Loucy (cell line): ENCODE data around the gene FAM236C.
"Not testable (repeated sequence)": the region's sequence is repeated elsewhere in the genome, so short reads cannot be mapped to it uniquely, and the experiment has no call there.

Experiments
- H2AFZ ChIP-seq: fragments of 200-600 bp; sonication (generic); 2 replicates; pipeline ENCODE4 v1.6.0; 2016; ENCODE audit warnings: antibody characterized with exemption, mild to moderate bottlenecking, low read length, moderate library complexity
- H3F3A ChIP-seq: fragments of 200-600 bp; 2 replicates; pipeline ENCODE4 v1.6.0; 2016; ENCODE audit warnings: antibody characterized with exemption, low read depth, mild to moderate bottlenecking
- H3K27me3 ChIP-seq: fragments of 200-600 bp; sonication (generic); 2 replicates; pipeline ENCODE4 v1.6.1; 2014; ENCODE audit warnings: low read length, mild to moderate bottlenecking; ENCODE audit not compliant: insufficient read depth, poor library complexity, severe bottlenecking
- H3K36me3 ChIP-seq: fragments of 200-600 bp; sonication (generic); 2 replicates; pipeline ENCODE4 v1.6.1; 2016; ENCODE audit warnings: low read length; ENCODE audit not compliant: insufficient read depth
- H3K4me1 ChIP-seq: fragments of 200-600 bp; sonication (generic); 2 replicates; pipeline ENCODE4 v1.5.1; 2014; ENCODE audit warnings: low read length, mild to moderate bottlenecking; ENCODE audit not compliant: insufficient read depth, poor library complexity, severe bottlenecking
- H3K4me2 ChIP-seq: fragments of 200-600 bp; sonication (generic); 2 replicates; pipeline ENCODE4 v1.6.0; 2014; ENCODE audit warnings: antibody characterized with exemption, low read length, low read depth, mild to moderate bottlenecking; ENCODE audit not compliant: poor library complexity, severe bottlenecking
- H3K4me3 ChIP-seq: fragments of 200-600 bp; sonication (generic); 2 replicates; pipeline ENCODE4 v1.5.1; 2014; ENCODE audit warnings: low read length, mild to moderate bottlenecking, mixed read lengths; ENCODE audit not compliant: poor library complexity, severe bottlenecking
- H3K79me2 ChIP-seq: fragments of 200-600 bp; sonication (generic); 2 replicates; pipeline ENCODE4 v1.6.1; 2014; ENCODE audit warnings: low read length; ENCODE audit not compliant: insufficient read depth
- H3K9ac ChIP-seq: fragments of 200-600 bp; sonication (generic); 2 replicates; pipeline ENCODE4 v1.6.0; 2014; ENCODE audit warnings: mild to moderate bottlenecking, low read depth, low read length, moderate library complexity; ENCODE audit not compliant: poor library complexity, severe bottlenecking
- H3K9me2 ChIP-seq: fragments of 200-600 bp; sonication (generic); replicated peaks from 2 replicates; pipeline ENCODE4 v1.6.1; 2016; ENCODE audit warnings: low read depth, low read length, mixed read lengths
- H3K9me3 ChIP-seq: fragments of 200-600 bp; sonication (generic); 2 replicates; pipeline ENCODE4 v1.6.1; 2014; ENCODE audit warnings: mild to moderate bottlenecking, antibody characterized with exemption, low read length, low read depth; ENCODE audit not compliant: insufficient read depth
- H4K20me1 ChIP-seq: fragments of 200-600 bp; sonication (generic); 2 replicates; pipeline ENCODE4 v1.6.0; 2014; ENCODE audit warnings: antibody characterized with exemption, low read length, mild to moderate bottlenecking; ENCODE audit not compliant: insufficient read depth, poor library complexity, severe bottlenecking

FAM236C gene

DNA sequence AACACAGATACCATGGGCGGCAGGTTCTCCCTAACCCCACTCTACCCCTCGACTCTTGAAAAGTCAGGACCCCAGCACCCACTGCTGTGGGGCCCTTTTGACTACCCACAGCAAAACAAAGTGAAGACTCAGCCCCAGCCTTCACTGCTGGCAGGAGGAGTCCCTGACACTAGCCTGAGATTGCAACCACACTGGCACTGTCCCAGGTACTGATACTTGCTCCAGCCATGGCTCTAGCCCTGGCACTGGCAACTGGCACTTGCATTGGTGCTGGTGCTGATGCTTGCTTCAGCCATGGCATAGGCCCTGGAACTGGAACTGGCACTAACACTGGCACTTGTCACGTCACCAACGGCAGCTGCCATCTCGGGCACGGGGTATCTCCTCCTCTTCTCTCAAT lies 29.9 kb downstream of the FAM236C start:
- not testable (repeated sequence) for H3K4me1 ChIP-seq, H3K79me2 ChIP-seq, H3K4me2 ChIP-seq, H2AFZ ChIP-seq, H3K9me2 ChIP-seq, H3K27me3 ChIP-seq, H3K36me3 ChIP-seq, H4K20me1 ChIP-seq, H3K9me3 ChIP-seq, H3K4me3 ChIP-seq, H3F3A ChIP-seq, H3K9ac ChIP-seq

DNA sequence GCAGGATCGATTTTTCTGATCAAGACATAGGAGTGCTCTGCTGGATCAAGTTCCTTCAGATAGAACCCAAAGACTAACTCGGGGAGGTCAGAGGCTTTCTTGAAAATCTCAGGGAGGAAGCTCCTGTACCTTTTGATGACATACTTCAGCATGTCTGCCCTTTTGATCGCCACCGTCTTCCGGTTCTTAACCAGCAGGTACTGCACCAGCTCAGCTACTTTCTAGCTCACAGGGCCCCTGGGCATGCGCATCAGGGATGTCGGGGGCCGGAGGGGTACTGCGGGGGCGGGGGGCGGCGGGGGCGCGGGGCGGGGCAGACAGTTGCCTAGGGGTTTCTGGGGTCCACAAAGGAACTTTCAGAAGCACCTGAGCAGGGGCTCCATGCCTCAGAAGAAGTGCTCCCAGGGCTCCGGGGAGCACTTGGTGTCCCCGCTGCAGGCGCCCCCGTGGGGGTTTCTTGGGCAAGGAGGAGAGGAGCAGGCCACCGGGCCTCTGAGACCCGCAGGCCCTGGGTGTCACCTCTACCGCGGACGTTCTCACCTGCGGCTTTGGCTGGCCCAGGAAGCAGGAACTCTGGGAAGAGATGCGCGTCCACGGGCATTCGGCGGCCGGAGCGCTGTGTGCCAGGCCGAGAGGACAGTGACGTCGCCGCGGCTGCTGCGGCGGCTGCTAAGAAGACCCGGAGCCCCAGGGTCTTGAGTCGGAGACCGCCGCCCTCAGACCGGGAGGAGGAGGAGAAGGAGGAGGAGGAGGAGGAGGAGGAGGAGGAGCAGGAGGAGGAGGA lies 30.8 kb downstream of the FAM236C start:
- H4K20me1 ChIP-seq, H3K4me1 ChIP-seq, H3K27me3 ChIP-seq, H2AFZ ChIP-seq, H3K4me2 ChIP-seq, H3K9me3 ChIP-seq, H3K9ac ChIP-seq, H3K79me2 ChIP-seq, H3K36me3 ChIP-seq, H3K4me3 ChIP-seq, H3K9me2 ChIP-seq, H3F3A ChIP-seq: not testable (repeated sequence)

DNA sequence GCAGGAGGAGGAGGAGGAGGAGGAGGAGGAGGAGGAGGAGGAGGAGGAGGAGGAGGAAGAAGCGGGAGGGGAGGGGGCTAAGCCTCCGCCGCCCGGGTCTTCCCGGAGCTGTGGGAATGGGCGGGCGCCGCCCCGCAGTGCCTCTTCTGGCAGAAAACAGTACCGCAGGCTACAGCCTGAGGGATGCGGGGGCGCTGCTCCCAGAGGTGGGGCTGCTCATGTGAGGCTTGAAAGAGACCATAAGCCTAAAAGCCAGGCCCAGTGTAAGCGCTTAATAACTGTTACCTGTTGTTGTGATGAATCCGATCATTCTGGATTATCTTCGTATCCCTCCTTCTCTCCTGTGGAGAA lies 31.4 kb downstream of the FAM236C start, which contains the start of gene DMRTC1:
DMRTC1 (minus strand) TSS at position 19 of the 351 bp plus-strand sequence. CDS start 68,143 bp downstream, outside the sequence.
- H3K4me3 ChIP-seq, H4K20me1 ChIP-seq, H3K4me2 ChIP-seq, H3K27me3 ChIP-seq, H3K79me2 ChIP-seq, H3K36me3 ChIP-seq, H3K9ac ChIP-seq, H2AFZ ChIP-seq, H3K9me2 ChIP-seq, H3K9me3 ChIP-seq, H3F3A ChIP-seq, H3K4me1 ChIP-seq: not testable (repeated sequence)

DNA sequence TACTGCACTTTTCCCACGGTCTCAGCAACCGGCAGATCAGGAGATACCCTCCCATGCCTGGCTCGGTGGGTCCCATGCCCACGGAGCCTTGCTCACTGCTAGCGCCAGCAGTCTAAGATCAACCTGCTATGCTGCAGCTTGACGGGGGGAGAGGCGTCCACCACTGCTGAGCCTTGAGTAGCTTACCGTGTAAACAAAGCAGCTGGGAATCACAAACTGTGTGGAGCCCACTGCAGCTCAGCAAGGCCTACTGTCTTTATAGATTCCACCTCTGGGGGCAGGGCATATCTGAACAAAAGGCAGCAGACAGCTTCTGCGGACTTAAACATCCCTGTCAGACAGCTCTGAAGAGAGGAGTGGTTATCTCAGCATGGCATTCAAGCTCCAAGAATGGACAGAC lies 47.6 kb downstream of the FAM236C start:
- not testable (repeated sequence) for H3K79me2 ChIP-seq, H3K36me3 ChIP-seq, H3K4me2 ChIP-seq, H2AFZ ChIP-seq, H3K9ac ChIP-seq, H4K20me1 ChIP-seq, H3K27me3 ChIP-seq, H3K9me3 ChIP-seq, H3K4me1 ChIP-seq, H3K9me2 ChIP-seq, H3K4me3 ChIP-seq, H3F3A ChIP-seq
